ENCODE data around the gene APOBEC2.

DNA sequence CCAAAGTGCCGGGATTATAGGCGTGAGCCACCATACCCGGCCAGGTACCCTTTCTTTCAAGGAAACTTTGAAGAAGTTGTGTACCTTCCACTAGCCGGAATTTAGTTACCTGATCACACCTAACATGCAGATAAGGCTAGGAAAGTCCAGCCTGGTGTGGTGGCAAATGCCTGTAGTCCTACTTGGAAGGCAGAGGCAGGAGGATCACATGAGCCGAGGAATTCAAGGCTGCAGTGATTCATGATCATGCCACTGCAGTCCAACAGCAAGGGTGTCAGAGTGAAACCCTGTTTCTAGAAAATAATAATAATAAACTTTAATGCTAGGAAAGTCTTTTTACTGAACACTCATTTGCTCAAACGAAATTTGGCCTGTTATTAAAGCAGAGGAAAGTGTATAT is 40.7 kb downstream of the APOBEC2 start:
- no peak for TF ChIP-seq CTCF (IDR thresholded peaks at IDR 0.05)
- no peak for TF ChIP-seq POLR2AphosphoS5 (IDR thresholded peaks at IDR 0.05)

Measured in breast epithelium (tissue), 3 donors.